ENCODE results near the gene ERN1.

The ERN1 gene

DNA sequence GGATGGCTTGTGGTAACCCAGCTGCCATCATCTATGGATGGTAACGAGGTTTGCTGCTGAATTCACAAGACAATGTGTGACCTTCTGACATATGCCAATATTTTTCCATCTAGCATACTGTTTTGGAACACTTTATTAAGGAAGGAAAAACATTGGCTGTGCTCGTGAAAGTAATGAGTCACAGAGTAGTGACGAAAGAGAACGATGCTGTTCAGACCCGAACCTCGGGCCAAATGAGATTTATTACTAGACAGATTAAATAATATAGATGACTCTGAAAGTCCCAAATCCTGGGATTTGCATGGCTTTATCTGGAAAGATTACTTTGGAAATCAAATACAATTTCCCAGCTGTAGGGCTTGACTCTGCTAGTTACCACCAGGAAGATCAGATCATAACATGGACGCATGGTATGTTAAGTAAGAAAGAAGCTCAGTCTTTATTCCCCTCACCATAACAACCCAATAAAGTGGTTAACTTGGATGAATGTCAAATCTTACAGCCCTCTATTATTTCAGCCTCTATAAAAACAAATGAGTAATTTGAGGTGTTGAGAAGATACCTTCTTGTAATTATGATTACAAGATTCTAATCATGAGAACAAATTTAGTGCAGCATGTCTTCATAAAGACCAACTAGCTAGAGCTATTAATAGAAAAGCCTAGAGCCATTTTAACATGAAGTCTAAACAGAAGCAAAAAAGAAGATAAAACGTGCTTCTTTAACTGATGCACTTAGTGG lies 32.6 kb downstream of the ERN1 start:
- H3K36me3 ChIP-seq (ENCODE audit: control insufficient read depth in 1 of 2, insufficient read depth in 2 of 2, low read length in 2 of 2): peaks cover 5% of the 10 kb centered on the region in 2 experiments
- H2BK120ac ChIP-seq (ENCODE audit: insufficient read depth, low read length, poor library complexity): no peak overlapping the region
- no peak overlapping the region for H4K91ac ChIP-seq (ENCODE audit: low read depth, low read length)
- H2AFZ ChIP-seq (ENCODE audit: insufficient read depth, low read length, poor library complexity): no peak overlapping the region
- H4K8ac ChIP-seq (ENCODE audit: low read depth, low read length): no peak overlapping the region
- H3K4ac ChIP-seq (ENCODE audit: low read depth, low read length): no peak overlapping the region
- H3K4me2 ChIP-seq (ENCODE audit: low read length): no peak overlapping the region
- no peak overlapping the region for H4K12ac ChIP-seq (ENCODE audit: low read depth, low read length)
- no peak overlapping the region for H2BK5ac ChIP-seq (ENCODE audit: low read depth, low read length, poor library complexity)
- no peak overlapping the region for H3K27ac ChIP-seq (ENCODE audit: low read depth, low read length)
- no peak for DNase-seq
- H3K14ac ChIP-seq (ENCODE audit: low read length): no peak overlapping the region
- no peak overlapping the region for H3K4me3 ChIP-seq (ENCODE audit: low read depth, low read length)
- H2BK12ac ChIP-seq (ENCODE audit: low read length): no peak overlapping the region
- H3K79me1 ChIP-seq (ENCODE audit: low read length): no peaks in the 10 kb centered on the region
- H3K79me2 ChIP-seq (ENCODE audit: control insufficient read depth, insufficient read depth, low read length, poor library complexity): no peaks in the 10 kb centered on the region
- H2AK5ac ChIP-seq (ENCODE audit: low read length): no peak overlapping the region
- H3K9ac ChIP-seq (ENCODE audit: low read length): no peak overlapping the region
- H3K18ac ChIP-seq (ENCODE audit: low read length): no peak overlapping the region
- no CpG with 5 or more reads among the region's 8 CpGs for WGBS (ENCODE audit: extremely low coverage, insufficient coverage, insufficient read length)
- H3K27me3 ChIP-seq (ENCODE audit: insufficient read depth, low read length): no peaks in the 10 kb centered on the region
- H3K4me1 ChIP-seq (ENCODE audit: control insufficient read depth in 1 of 2, insufficient read depth in 2 of 2, low read length in 2 of 2): peaks cover 0 to 3% of the 10 kb centered on the region in 2 experiments
- H3K23ac ChIP-seq (ENCODE audit: low read length): no peak overlapping the region
- H3K9me3 ChIP-seq (ENCODE audit: insufficient read depth, low read depth, low read length): peaks cover 1% of the 10 kb centered on the region

DNA sequence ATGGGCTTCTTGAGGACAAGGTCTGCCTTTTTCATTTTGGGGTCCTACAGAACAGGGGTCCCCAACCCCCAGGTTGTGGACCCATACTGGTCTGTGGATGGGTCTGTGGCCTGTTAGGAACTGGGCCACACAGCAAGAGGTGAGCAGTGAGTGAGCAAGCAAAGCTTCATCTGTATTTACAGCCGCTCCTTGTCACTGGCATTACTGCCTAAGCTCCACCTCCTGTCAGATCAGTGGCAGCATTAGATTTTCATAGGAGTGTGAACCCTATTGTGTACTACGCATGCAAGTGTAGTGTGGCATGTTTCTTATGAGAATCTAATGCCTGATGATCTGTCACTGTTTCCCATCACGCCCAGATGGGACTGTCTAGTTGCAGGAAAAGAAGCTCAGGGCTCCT lies 33.9 kb downstream of the ERN1 start:
- Histone ChIP-seq H4K91ac (ENCODE audit: low read depth, low read length) (no peak overlapping the region), H3K18ac (ENCODE audit: low read length) (no peak overlapping the region), H4K12ac (ENCODE audit: low read depth, low read length) (no peak overlapping the region), H2BK5ac (ENCODE audit: low read depth, low read length, poor library complexity) (no peak overlapping the region), H3K4me3 (ENCODE audit: low read depth, low read length) (no peak overlapping the region), H3K23ac (ENCODE audit: low read length) (no peak overlapping the region), H3K79me2 (ENCODE audit: control insufficient read depth, insufficient read depth, low read length, poor library complexity) (no peaks in the 10 kb centered on the region), H3K4ac (ENCODE audit: low read depth, low read length) (no peak overlapping the region), H2AK5ac (ENCODE audit: low read length) (no peak overlapping the region), H3K9ac (ENCODE audit: low read length) (no peak overlapping the region), H3K14ac (ENCODE audit: low read length) (no peak overlapping the region), H3K36me3 (ENCODE audit: control insufficient read depth in 1 of 2, insufficient read depth in 2 of 2, low read length in 2 of 2) (peaks cover 5% of the 10 kb centered on the region in 2 experiments), H3K27me3 (ENCODE audit: insufficient read depth, low read length) (no peaks in the 10 kb centered on the region), H3K27ac (ENCODE audit: low read depth, low read length) (no peak overlapping the region), H4K8ac (ENCODE audit: low read depth, low read length) (no peak overlapping the region), H3K4me2 (ENCODE audit: low read length) (no peak overlapping the region), H2BK120ac (ENCODE audit: insufficient read depth, low read length, poor library complexity) (no peak overlapping the region), H2AFZ (ENCODE audit: insufficient read depth, low read length, poor library complexity) (no peak overlapping the region), H3K9me3 (ENCODE audit: insufficient read depth, low read depth, low read length) (peaks cover 1% of the 10 kb centered on the region), H3K79me1 (ENCODE audit: low read length) (no peaks in the 10 kb centered on the region), H2BK12ac (ENCODE audit: low read length) (no peak overlapping the region), H3K4me1 (ENCODE audit: control insufficient read depth in 1 of 2, insufficient read depth in 2 of 2, low read length in 2 of 2) (peaks cover 0 to 3% of the 10 kb centered on the region in 2 experiments)
- no CpG with 5 or more reads among the region's 3 CpGs for WGBS (ENCODE audit: extremely low coverage, insufficient coverage, insufficient read length)
- DNase-seq: no peak

DNA sequence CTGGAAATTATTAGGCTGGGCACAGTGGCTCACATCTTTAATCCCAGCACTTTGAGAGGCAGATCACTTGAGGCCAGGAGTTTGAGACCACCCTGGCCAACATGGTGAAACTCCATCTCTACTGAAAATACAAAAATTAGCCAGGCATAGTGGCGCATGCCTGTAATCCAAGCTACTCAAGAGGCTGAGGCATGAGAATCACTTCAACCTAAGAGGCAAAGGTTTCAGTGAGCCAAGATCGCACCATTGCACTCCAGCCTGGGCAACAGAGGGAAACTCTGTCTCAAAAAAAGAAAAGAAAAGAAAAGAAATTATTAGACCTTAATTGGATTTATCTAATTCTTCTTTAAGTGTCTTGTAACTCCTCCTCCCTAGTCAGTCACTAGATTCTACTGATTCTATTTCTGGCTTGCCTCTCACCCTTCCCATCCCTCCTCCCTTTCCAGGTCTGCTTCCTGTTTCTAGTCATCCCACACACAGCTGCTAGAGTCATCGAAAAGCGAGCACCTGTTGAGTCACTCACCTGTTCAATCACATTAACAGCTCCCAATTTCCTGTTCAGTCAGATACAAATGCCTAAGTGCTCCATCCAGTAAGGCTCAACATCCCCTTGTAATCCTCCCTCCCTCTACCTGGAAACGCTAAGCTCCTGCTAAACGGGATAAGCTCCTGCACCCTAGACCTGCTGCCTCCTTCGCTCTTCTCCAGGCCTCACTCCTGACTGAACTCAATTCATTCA lies 34.6 kb downstream of the ERN1 start:
- no peaks in the 10 kb centered on the region for H3K27me3 ChIP-seq (ENCODE audit: insufficient read depth, low read length)
- H4K12ac ChIP-seq (ENCODE audit: low read depth, low read length): no peak overlapping the region
- H3K79me1 ChIP-seq (ENCODE audit: low read length): no peaks in the 10 kb centered on the region
- no peak overlapping the region for H3K9ac ChIP-seq (ENCODE audit: low read length)
- no peak overlapping the region for H4K91ac ChIP-seq (ENCODE audit: low read depth, low read length)
- peaks cover 0 to 3% of the 10 kb centered on the region in 2 experiments for H3K4me1 ChIP-seq (ENCODE audit: control insufficient read depth in 1 of 2, insufficient read depth in 2 of 2, low read length in 2 of 2)
- H3K4me2 ChIP-seq (ENCODE audit: low read length): no peak overlapping the region
- H3K4me3 ChIP-seq (ENCODE audit: low read depth, low read length): no peak overlapping the region
- no peak overlapping the region for H4K8ac ChIP-seq (ENCODE audit: low read depth, low read length)
- no peak overlapping the region for H3K18ac ChIP-seq (ENCODE audit: low read length)
- H3K23ac ChIP-seq (ENCODE audit: low read length): no peak overlapping the region
- H2BK5ac ChIP-seq (ENCODE audit: low read depth, low read length, poor library complexity): no peak overlapping the region
- peaks cover 1% of the 10 kb centered on the region for H3K9me3 ChIP-seq (ENCODE audit: insufficient read depth, low read depth, low read length)
- no peak overlapping the region for H2AFZ ChIP-seq (ENCODE audit: insufficient read depth, low read length, poor library complexity)
- no peak for DNase-seq
- H3K27ac ChIP-seq (ENCODE audit: low read depth, low read length): no peak overlapping the region
- H3K14ac ChIP-seq (ENCODE audit: low read length): no peak overlapping the region
- no peak overlapping the region for H2AK5ac ChIP-seq (ENCODE audit: low read length)
- no peaks in the 10 kb centered on the region for H3K79me2 ChIP-seq (ENCODE audit: control insufficient read depth, insufficient read depth, low read length, poor library complexity)
- no peak overlapping the region for H2BK120ac ChIP-seq (ENCODE audit: insufficient read depth, low read length, poor library complexity)
- H2BK12ac ChIP-seq (ENCODE audit: low read length): no peak overlapping the region
- H3K36me3 ChIP-seq (ENCODE audit: control insufficient read depth in 1 of 2, insufficient read depth in 2 of 2, low read length in 2 of 2): peaks cover 5% of the 10 kb centered on the region in 2 experiments
- no peak overlapping the region for H3K4ac ChIP-seq (ENCODE audit: low read depth, low read length)
- WGBS (ENCODE audit: extremely low coverage, insufficient coverage, insufficient read length): no CpG with 5 or more reads among the region's 7 CpGs

DNA sequence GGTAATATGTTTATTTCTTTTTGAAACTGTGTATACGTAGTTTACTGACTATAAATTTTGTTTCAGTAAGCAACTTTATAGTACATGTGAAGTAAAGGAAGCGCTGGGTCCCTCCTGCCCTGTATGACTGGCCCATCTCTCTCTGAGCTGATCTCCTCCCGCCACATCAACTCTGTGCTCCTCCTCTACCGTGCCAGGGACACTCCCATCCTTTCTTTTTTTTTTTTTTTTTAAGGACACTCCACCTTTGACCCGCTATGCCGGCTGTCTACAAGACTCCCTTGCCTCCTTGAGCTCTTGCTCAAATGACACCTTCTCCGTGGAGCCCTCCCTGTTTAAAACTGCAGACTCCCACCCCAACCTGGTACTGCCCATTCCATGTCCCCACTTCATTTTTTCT lies 35.5 kb downstream of the ERN1 start:
- no CpG with 5 or more reads among the region's 7 CpGs for WGBS (ENCODE audit: extremely low coverage, insufficient coverage, insufficient read length)
- no peak for DNase-seq
- H3K23ac ChIP-seq (ENCODE audit: low read length): no peak overlapping the region

More for the DNA sequence above, 35.5 kb downstream of the ERN1 start:
- no peak overlapping the region for H3K14ac ChIP-seq (ENCODE audit: low read length)
- no peak overlapping the region for H2BK12ac ChIP-seq (ENCODE audit: low read length)
- no peak overlapping the region for H2AFZ ChIP-seq (ENCODE audit: insufficient read depth, low read length, poor library complexity)
- H3K4me3 ChIP-seq (ENCODE audit: low read depth, low read length): no peak overlapping the region
- no peaks in the 10 kb centered on the region for H3K79me1 ChIP-seq (ENCODE audit: low read length)
- no peak overlapping the region for H2BK120ac ChIP-seq (ENCODE audit: insufficient read depth, low read length, poor library complexity)
- no peak overlapping the region for H4K91ac ChIP-seq (ENCODE audit: low read depth, low read length)
- peaks cover 0 to 3% of the 10 kb centered on the region in 2 experiments for H3K4me1 ChIP-seq (ENCODE audit: control insufficient read depth in 1 of 2, insufficient read depth in 2 of 2, low read length in 2 of 2)
- no peak overlapping the region for H2BK5ac ChIP-seq (ENCODE audit: low read depth, low read length, poor library complexity)
- no peak overlapping the region for H3K4me2 ChIP-seq (ENCODE audit: low read length)
- peaks cover 5% of the 10 kb centered on the region in 2 experiments for H3K36me3 ChIP-seq (ENCODE audit: control insufficient read depth in 1 of 2, insufficient read depth in 2 of 2, low read length in 2 of 2)
- no peak overlapping the region for H4K12ac ChIP-seq (ENCODE audit: low read depth, low read length)
- no peak overlapping the region for H3K27ac ChIP-seq (ENCODE audit: low read depth, low read length)
- no peak overlapping the region for H4K8ac ChIP-seq (ENCODE audit: low read depth, low read length)
- H3K79me2 ChIP-seq (ENCODE audit: control insufficient read depth, insufficient read depth, low read length, poor library complexity): no peaks in the 10 kb centered on the region
- no peaks in the 10 kb centered on the region for H3K27me3 ChIP-seq (ENCODE audit: insufficient read depth, low read length)
- no peak overlapping the region for H3K18ac ChIP-seq (ENCODE audit: low read length)
- no peak overlapping the region for H3K4ac ChIP-seq (ENCODE audit: low read depth, low read length)
- H2AK5ac ChIP-seq (ENCODE audit: low read length): no peak overlapping the region
- peaks cover 1% of the 10 kb centered on the region for H3K9me3 ChIP-seq (ENCODE audit: insufficient read depth, low read depth, low read length)
- H3K9ac ChIP-seq (ENCODE audit: low read length): no peak overlapping the region
